GM12872 (cell line): ENCODE measurements around the gene SLTM.

Source experiments
- TF ChIP-seq, protein P1 (sequence below): IDR thresholded peaks from 3 replicates; pipeline ENCODE4 v1.5.1; 2011; ENCODE audit warnings: low read depth, mild to moderate bottlenecking, low read length, moderate library complexity; ENCODE audit not compliant: insufficient read depth

The SLTM gene

GRCh38 chr15:58962662-58963565, 29.4 kb upstream of the SLTM start:
- TF ChIP-seq, protein P1, sequence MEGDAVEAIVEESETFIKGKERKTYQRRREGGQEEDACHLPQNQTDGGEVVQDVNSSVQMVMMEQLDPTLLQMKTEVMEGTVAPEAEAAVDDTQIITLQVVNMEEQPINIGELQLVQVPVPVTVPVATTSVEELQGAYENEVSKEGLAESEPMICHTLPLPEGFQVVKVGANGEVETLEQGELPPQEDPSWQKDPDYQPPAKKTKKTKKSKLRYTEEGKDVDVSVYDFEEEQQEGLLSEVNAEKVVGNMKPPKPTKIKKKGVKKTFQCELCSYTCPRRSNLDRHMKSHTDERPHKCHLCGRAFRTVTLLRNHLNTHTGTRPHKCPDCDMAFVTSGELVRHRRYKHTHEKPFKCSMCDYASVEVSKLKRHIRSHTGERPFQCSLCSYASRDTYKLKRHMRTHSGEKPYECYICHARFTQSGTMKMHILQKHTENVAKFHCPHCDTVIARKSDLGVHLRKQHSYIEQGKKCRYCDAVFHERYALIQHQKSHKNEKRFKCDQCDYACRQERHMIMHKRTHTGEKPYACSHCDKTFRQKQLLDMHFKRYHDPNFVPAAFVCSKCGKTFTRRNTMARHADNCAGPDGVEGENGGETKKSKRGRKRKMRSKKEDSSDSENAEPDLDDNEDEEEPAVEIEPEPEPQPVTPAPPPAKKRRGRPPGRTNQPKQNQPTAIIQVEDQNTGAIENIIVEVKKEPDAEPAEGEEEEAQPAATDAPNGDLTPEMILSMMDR = no peak

DNA sequence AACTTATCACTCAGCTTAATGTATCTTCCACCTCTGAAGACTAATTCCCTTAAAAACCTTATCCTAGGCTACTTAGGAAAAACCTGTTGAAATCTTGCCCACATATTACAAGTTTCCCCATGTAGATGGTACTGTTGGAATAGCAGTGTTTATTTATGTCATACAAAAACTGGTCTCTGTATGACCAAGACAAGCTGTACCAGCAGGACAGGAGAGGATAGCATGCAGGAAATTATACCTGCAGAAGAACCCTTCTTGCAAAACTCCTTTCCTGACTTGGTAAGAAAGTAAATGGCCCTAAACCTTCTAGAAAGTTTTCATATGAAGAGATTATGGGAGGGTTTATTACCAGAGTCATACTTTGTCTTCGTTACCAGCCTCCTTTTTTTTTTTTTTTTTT, 28.7 kb upstream of the SLTM start:
- TF ChIP-seq, protein P1 = no peak

DNA sequence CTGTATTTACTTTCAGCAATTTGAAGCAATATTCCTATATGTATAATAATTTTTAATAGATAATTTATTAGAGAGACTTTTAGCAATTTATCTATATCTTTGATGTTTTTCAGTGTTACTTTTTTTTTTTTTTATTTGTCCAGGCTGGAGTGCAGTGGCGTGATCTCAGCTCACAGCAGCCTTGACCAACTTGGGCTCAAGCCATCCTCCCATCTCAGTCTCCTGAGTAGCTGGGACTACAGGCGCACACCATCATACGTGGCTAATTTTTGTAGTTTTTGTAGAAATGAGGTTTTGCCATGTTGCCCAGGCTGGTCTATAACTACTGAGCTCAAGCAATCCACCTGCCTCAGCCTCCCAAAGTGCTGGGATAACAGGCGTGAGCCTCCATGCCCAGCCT, 25.3 kb upstream of the SLTM start:
- TF ChIP-seq, protein P1 = no peak

- TF ChIP-seq, protein P1 = peak; percentile 81
These were observed 23.9 kb upstream of the SLTM start for GRCh38 chr15:58957101-58957973.

GRCh38 chr15:58952751-58953150, 19.3 kb upstream of the SLTM start:
- TF ChIP-seq, protein P1 = no peak

DNA sequence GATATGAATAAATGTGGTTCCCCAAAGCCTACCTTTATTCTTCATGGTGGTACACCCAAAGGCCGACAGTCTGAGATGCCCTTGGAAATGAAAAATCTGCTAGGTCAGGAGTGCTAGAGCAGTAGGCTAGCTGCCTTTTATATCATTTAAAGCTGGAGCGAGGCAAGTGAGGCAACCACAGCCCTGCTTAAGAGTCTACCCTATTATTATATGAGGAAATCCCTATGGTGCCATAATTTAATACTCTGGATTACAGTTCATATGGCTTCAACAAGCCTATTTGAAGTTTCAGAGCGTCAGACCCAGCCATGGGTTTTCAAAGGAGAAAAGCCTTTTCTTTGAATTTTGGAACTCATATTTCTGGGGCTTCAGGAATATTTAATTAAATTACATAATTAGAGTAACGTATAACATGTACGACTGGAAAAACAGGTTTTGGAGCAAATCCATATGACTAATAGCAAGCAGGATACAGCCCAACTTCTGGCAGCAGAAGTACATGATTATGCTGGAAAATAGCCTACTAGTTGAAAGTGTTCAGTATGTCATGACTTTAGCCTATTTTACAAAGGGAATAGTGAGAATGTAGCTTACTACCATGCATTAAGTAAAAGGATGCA, 18.0 kb upstream of the SLTM start:
- TF ChIP-seq, protein P1 = no peak

DNA sequence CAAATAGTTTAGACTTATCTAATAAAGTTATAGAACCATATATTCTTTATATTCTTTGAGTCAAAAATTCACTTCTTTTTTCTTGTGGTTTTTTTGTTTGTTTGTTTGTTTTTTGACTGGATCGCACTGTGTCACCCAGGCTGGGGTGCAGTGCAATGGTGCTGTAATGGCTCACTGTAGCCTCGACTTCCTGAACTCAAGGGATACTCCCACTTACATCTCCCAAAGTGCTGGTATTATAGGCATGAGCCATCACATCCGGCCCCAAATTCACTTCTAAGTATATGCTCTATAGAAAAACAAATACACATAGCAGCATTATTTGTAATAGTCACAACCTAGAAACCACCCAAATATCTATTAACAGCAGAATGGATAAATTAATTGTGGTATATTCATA, 13.7 kb upstream of the SLTM start:
- TF ChIP-seq, protein P1 = no peak
